GM23248 (cell line): ENCODE data around the gene EML4. TPM values are rescaled to one million over a fixed set of nuclear protein-coding genes. Genes with fewer than 3 reads are reported as not detected.

Experiments
- DNase-seq: peaks from one replicate; pipeline ENCODE4 v3.0.0-alpha.2; 2015
- H2AFZ ChIP-seq: fragments of 200-600 bp; sonication (generic); 2 replicates; pipeline ENCODE4 v1.6.1; 2016; ENCODE audit warnings: antibody characterized with exemption
- H3F3A ChIP-seq: fragments of 200-600 bp; sonication (generic); 2 replicates; pipeline ENCODE4 v1.6.1; 2016; ENCODE audit warnings: mild to moderate bottlenecking, antibody characterized with exemption, mixed run types; ENCODE audit not compliant: insufficient read depth
- H3K27ac ChIP-seq: fragments of 200-600 bp; sonication (generic); 2 replicates; pipeline ENCODE4 v1.5.1; 2016; ENCODE audit warnings: mild to moderate bottlenecking
- H3K27me3 ChIP-seq: fragments of 200-600 bp; sonication (generic); replicated peaks from 2 replicates; pipeline ENCODE4 v1.6.1; 2016; ENCODE audit warnings: mild to moderate bottlenecking; ENCODE audit not compliant: insufficient read depth
- H3K36me3 ChIP-seq: fragments of 200-600 bp; sonication (generic); 2 replicates; pipeline ENCODE4 v1.6.1; 2016; ENCODE audit warnings: low read depth, mild to moderate bottlenecking
- H3K4me1 ChIP-seq: fragments of 200-600 bp; sonication (generic); 2 replicates; pipeline ENCODE4 v1.6.1; 2016; ENCODE audit warnings: mild to moderate bottlenecking; ENCODE audit not compliant: insufficient read depth
- H3K4me2 ChIP-seq: fragments of 200-600 bp; sonication (generic); one replicate; pipeline ENCODE4 v1.6.1; 2016; ENCODE audit warnings: mild to moderate bottlenecking; ENCODE audit not compliant: unreplicated experiment
- H3K4me3 ChIP-seq: fragments of 200-600 bp; sonication (generic); 2 replicates; pipeline ENCODE4 v1.5.1; 2016; ENCODE audit warnings: mild to moderate bottlenecking
- H3K79me2 ChIP-seq: fragments of 200-600 bp; sonication (generic); 2 replicates; pipeline ENCODE4 v1.6.1; 2016; ENCODE audit warnings: mild to moderate bottlenecking; ENCODE audit not compliant: insufficient read depth
- H3K9ac ChIP-seq: fragments of 200-600 bp; sonication (generic); 2 replicates; pipeline ENCODE4 v1.6.1; 2016; ENCODE audit warnings: mild to moderate bottlenecking
- H3K9me2 ChIP-seq: fragments of 200-600 bp; sonication (generic); 2 replicates; pipeline ENCODE4 v1.6.1; 2016; ENCODE audit warnings: mixed run types, mild to moderate bottlenecking, moderate library complexity; ENCODE audit not compliant: insufficient read depth
- H3K9me3 ChIP-seq: fragments of 200-600 bp; sonication (generic); one replicate; pipeline ENCODE4 v1.6.1; 2017; ENCODE audit warnings: low read depth
- H4K20me1 ChIP-seq: fragments of 200-600 bp; sonication (generic); 2 replicates; pipeline ENCODE4 v1.6.0; 2016; ENCODE audit not compliant: insufficient read depth
- EZH2 ChIP-seq: fragments of 200-600 bp; sonication (generic); IDR thresholded peaks from 2 replicates; pipeline ENCODE4 v1.6.1; 2018; ENCODE audit warnings: antibody characterized with exemption, mild to moderate bottlenecking; ENCODE audit not compliant: insufficient read depth, poor library complexity, severe bottlenecking
- EZH2phosphoT487 ChIP-seq: fragments of 200-600 bp; sonication (generic); IDR thresholded peaks from 2 replicates; pipeline ENCODE4 v1.6.1; 2018; ENCODE audit warnings: antibody characterized with exemption, moderate library complexity, mild to moderate bottlenecking, low read depth; ENCODE audit not compliant: insufficient read depth
- WGBS, 2 experiments: methylation state at CpG; one replicate each; pipeline ENCODE4 v1.1.6; 2015 to 2017; ENCODE audit warnings: low lambda C conversion rate in 2 of 2, low coverage in 1 of 2; ENCODE audit errors: missing lambda C conversion rate in 2 of 2; 5-methylcytosine and 5-hydroxymethylcytosine counted together
- in situ Hi-C: fragments of 300-500 bp; cut with MboI; formaldehyde crosslinking; loops from 2 replicates; pipeline ENCODE4 v1.15.0; 2020
- polyA plus RNA-seq: library from polyadenylated mRNA; unstranded; fragments of >200 nt; fragmentation: Nextera tagmentation; extraction: Ambion mirVana; gene quantifications from 2 replicates; pipeline ENCODE4 v1.2.1, GENCODE V29; 2016
- total RNA-seq: library from RNA; depleted of rRNA; stranded (reverse); fragments of >200 nt; shearing (Covaris generic); gene quantifications from 2 replicates; pipeline ENCODE4 v1.2.3, GENCODE V29; 2014

EML4 gene
- total and polyA plus RNA-seq, 2 experiments from 2014 or later = 19.3 to 21.7 TPM

- Histone ChIP-seq H3K27ac (no peak overlapping the region), H4K20me1 (no peaks in the 10 kb centered on the region), H3K9ac (no peak overlapping the region), H2AFZ (no peak overlapping the region), H3K27me3 (no peaks in the 10 kb centered on the region), H3K9me2 (no peaks in the 10 kb centered on the region), H3K36me3 (peaks cover 21% of the 10 kb centered on the region; the same call in 1 of the 2 replicates), H3K4me3 (no peak overlapping the region), H3K4me1 (peaks cover 11% of the 10 kb centered on the region), H3F3A (peaks cover 6% of the 10 kb centered on the region; the same call in 1 of the 2 replicates), H3K4me2 (no peak overlapping the region), H3K79me2 (no peaks in the 10 kb centered on the region), H3K9me3 (no peaks in the 10 kb centered on the region)
- WGBS, 2 experiments = 96 to 98% methylated on average over 3 of the region's 3 CpGs
- in situ Hi-C loops = no loop called here
- DNase-seq = no peak
- no peak for TF ChIP-seq EZH2
- TF ChIP-seq EZH2phosphoT487 = no peak
Measured at GRCh38 chr2:42298996-42299754, 130.0 kb downstream of the EML4 start.

GRCh38 chr2:42300527-42300926 is 131.4 kb downstream of the EML4 start:
- Histone ChIP-seq H3F3A (peaks cover 6% of the 10 kb centered on the region; the same call in 1 of the 2 replicates), H3K9me3 (no peaks in the 10 kb centered on the region), H3K4me3 (no peak overlapping the region), H3K9me2 (no peaks in the 10 kb centered on the region), H3K9ac (no peak overlapping the region), H3K79me2 (no peaks in the 10 kb centered on the region), H3K27me3 (no peaks in the 10 kb centered on the region), H3K36me3 (peaks cover 23% of the 10 kb centered on the region; the same call in 1 of the 2 replicates), H3K4me1 (peaks cover 11% of the 10 kb centered on the region), H3K27ac (no peak overlapping the region), H3K4me2 (no peak overlapping the region), H2AFZ (no peak overlapping the region), H4K20me1 (no peaks in the 10 kb centered on the region)
- 81 to 92% methylated on average over 2 of the region's 2 CpGs for WGBS, 2 experiments
- no peak for DNase-seq
- TF ChIP-seq EZH2phosphoT487 (no peak), EZH2 (no peak)
- in situ Hi-C loops = loop anchor here (25.0 kb wide), 1 partner anchor 438 kb away; no protein-coding TSS in a partner anchor

- in situ Hi-C loops = loop anchor here (25.0 kb wide), 1 partner anchor 441 kb away; no protein-coding TSS in a partner anchor
- H3K9ac ChIP-seq = no peak overlapping the region
- H3K4me1 ChIP-seq = peaks cover 3% of the 10 kb centered on the region
- H4K20me1 ChIP-seq = no peaks in the 10 kb centered on the region
- no peaks in the 10 kb centered on the region for H3K79me2 ChIP-seq
- TF ChIP-seq EZH2 (no peak), EZH2phosphoT487 (no peak)
- no peaks in the 10 kb centered on the region for H3K9me3 ChIP-seq
- H3K27me3 ChIP-seq = no peaks in the 10 kb centered on the region
- DNase-seq = no peak
- H3K36me3 ChIP-seq = peaks cover 16% of the 10 kb centered on the region; the same call in 1 of the 2 replicates
- no peak overlapping the region for H3K4me3 ChIP-seq
- 82 to 84% methylated on average over 3 of the region's 3 CpGs for WGBS, 2 experiments
- no peaks in the 10 kb centered on the region for H3K9me2 ChIP-seq
- no peak overlapping the region for H2AFZ ChIP-seq
- H3K27ac ChIP-seq = no peak overlapping the region
- no peaks in the 10 kb centered on the region; the same call in 1 of the 2 replicates for H3F3A ChIP-seq
- H3K4me2 ChIP-seq = no peak overlapping the region
Measured at GRCh38 chr2:42303252-42303651, 134.1 kb downstream of the EML4 start.

- in situ Hi-C loops = loop anchor here (25.0 kb wide), 1 partner anchor 442 kb away; no protein-coding TSS in a partner anchor
- H3K4me3 ChIP-seq = no peak overlapping the region
- H3F3A ChIP-seq = no peaks in the 10 kb centered on the region
- H3K4me2 ChIP-seq = no peak overlapping the region
- 96 to 100% methylated on average over 2 of the region's 2 CpGs for WGBS, 2 experiments
- no peak overlapping the region for H3K9ac ChIP-seq
- H3K27ac ChIP-seq = no peak overlapping the region
- TF ChIP-seq EZH2phosphoT487 (no peak), EZH2 (no peak)
- H4K20me1 ChIP-seq = no peaks in the 10 kb centered on the region
- H3K9me3 ChIP-seq = no peaks in the 10 kb centered on the region
- H3K9me2 ChIP-seq = no peaks in the 10 kb centered on the region
- H2AFZ ChIP-seq = no peak overlapping the region
- H3K36me3 ChIP-seq = peaks cover 16% of the 10 kb centered on the region; the same call in 1 of the 2 replicates
- no peaks in the 10 kb centered on the region for H3K4me1 ChIP-seq
- H3K27me3 ChIP-seq = no peaks in the 10 kb centered on the region
- no peaks in the 10 kb centered on the region for H3K79me2 ChIP-seq
- DNase-seq = no peak
Measured at GRCh38 chr2:42304059-42304713, 135.0 kb downstream of the EML4 start.
